Measurements from ENCODE around the gene HYAL3.
"Not testable (repeated sequence)": the region's sequence is repeated elsewhere in the genome, so short reads cannot be mapped to it uniquely, and the experiment has no call there.

HYAL3 gene

GRCh38 chr3:50288387-50289007 lies 10.7 kb downstream of the HYAL3 start:
- DNase-seq, result no peak

- no peak for DNase-seq
These were observed 11.9 kb downstream of the HYAL3 start for GRCh38 chr3:50287262-50287661.

- DNase-seq, result no peak
These were observed 12.6 kb downstream of the HYAL3 start for GRCh38 chr3:50286322-50287227.

- not testable (repeated sequence) for DNase-seq
These were observed 15.1 kb downstream of the HYAL3 start for GRCh38 chr3:50284121-50284520.

- no peak for DNase-seq
These were observed 19.8 kb downstream of the HYAL3 start for GRCh38 chr3:50279255-50280016.

GRCh38 chr3:50278880-50279224 lies 20.4 kb downstream of the HYAL3 start, which contains the start of gene LSMEM2:
Gene LSMEM2, plus strand, starts transcription at chr3:50279087. Its CDS starts 27 bp downstream, at chr3:50279114.
- no peak for DNase-seq

- DNase-seq, result no peak
These were observed 20.9 kb downstream of the HYAL3 start for GRCh38 chr3:50278123-50278879.

- DNase-seq, result no peak
These were observed 22.5 kb downstream of the HYAL3 start for GRCh38 chr3:50276762-50277101.

GRCh38 chr3:50275996-50276761 lies 23.0 kb downstream of the HYAL3 start:
- peak; percentile 27 for DNase-seq

GRCh38 chr3:50275141-50275995 lies 23.8 kb downstream of the HYAL3 start:
- no peak for DNase-seq

- peak; percentile 71 for DNase-seq
These were observed 24.7 kb downstream of the HYAL3 start for GRCh38 chr3:50274371-50275104.

GRCh38 chr3:50273689-50274065 lies 25.5 kb downstream of the HYAL3 start:
- DNase-seq, result no peak

GRCh38 chr3:50272911-50273688 lies 26.1 kb downstream of the HYAL3 start:
- DNase-seq, result peak; percentile 87

- not testable (repeated sequence) for DNase-seq
These were observed 26.7 kb downstream of the HYAL3 start for GRCh38 chr3:50272538-50272910.

GRCh38 chr3:50271314-50271936 lies 27.8 kb downstream of the HYAL3 start:
- DNase-seq, result no peak

GRCh38 chr3:50270422-50271224 lies 28.6 kb downstream of the HYAL3 start:
- DNase-seq, result no peak

GRCh38 chr3:50269977-50270413 lies 29.2 kb downstream of the HYAL3 start:
- DNase-seq, result no peak

- DNase-seq, result no peak
These were observed 29.7 kb downstream of the HYAL3 start for GRCh38 chr3:50269460-50269859.

Measured in CD4-positive, alpha-beta T cell treated with Interleukin-12 subunit alpha and Interleukin-12 subunit beta, for 1 hour (primary cell).